SKM-1 treated with dmso at 0.1 percent for 144 hours (cell line): ENCODE results near the gene GPR39.
"Not testable (repeated sequence)": the region's sequence is repeated elsewhere in the genome, so short reads cannot be mapped to it uniquely, and the experiment has no call there.

ENCODE experiments used
- DNase-seq: peaks from one replicate; lab custom pipeline; 2025; ENCODE audit not compliant: unreplicated experiment; lab: John Stamatoyannopoulos, UW

GPR39 gene

DNA sequence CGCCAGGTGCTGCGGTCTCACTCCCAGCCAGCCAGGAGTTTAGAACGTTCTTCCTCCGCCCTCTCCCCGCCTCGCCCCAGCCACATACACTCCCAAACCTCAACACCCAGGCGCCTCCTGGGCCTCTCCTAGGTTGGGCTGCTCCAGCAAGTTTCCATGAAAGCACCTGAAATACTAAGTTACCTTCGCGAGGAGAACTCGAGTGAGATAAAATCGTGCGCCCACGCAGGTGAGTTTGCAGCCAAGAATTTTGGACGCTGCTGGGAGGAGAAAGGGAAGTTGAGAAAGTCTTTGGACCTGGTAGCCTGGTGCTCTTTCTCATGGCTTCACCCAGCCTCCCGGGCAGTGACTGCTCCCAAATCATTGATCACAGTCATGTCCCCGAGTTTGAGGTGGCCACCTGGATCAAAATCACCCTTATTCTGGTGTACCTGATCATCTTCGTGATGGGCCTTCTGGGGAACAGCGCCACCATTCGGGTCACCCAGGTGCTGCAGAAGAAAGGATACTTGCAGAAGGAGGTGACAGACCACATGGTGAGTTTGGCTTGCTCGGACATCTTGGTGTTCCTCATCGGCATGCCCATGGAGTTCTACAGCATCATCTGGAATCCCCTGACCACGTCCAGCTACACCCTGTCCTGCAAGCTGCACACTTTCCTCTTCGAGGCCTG, at the start of gene GPR39:
TSS of gene GPR39 (plus strand) at position 83 of the 673 bp plus-strand sequence.
- no peak for DNase-seq

DNA sequence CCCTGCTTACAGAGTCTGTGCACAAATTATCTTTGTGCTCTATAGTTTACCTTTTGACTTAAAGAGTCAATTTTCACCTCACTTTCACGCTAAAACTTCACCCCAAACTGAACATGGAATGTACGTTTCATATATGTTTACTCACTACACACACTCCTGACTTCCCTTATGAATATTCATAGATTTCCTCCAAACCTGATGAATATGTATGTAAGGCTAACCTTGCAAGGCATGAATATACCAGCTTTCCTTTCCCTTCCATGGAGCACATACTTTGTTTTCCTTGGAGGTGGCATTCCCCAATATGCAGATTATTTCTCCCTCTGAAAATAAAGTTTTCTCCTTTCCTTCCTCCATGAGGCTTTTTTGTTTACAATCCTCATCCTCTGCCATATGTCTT, 48.4 kb upstream of the GPR39 start:
- DNase-seq, result no peak

DNA sequence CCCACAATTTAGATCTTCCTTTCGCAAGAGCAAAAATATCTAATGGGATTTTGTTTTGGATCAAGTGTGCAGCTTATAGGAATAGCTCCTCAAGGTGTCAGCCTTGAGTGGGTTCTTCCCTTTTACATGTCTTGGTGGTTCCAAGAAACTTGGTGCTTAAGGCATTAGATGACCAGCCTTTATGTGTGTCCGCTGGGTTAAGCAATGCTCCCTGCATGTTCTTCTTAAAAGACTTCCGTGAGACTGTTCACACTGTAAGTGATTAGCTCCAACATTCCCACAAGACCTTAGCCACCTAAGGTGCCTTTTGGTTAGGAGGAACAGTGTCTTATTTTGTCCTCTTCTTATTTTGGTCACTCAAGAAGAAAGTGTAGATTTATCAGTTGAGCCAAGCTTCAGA, 44.3 kb upstream of the GPR39 start:
- DNase-seq, result peak; percentile 37

GRCh38 chr2:132373391-132374135, 43.0 kb upstream of the GPR39 start:
- DNase-seq, result no peak

- DNase-seq, result no peak
These were observed 42.5 kb upstream of the GPR39 start for GRCh38 chr2:132374151-132374550.

- no peak for DNase-seq
These were observed 42.1 kb upstream of the GPR39 start for GRCh38 chr2:132374551-132374950.

DNA sequence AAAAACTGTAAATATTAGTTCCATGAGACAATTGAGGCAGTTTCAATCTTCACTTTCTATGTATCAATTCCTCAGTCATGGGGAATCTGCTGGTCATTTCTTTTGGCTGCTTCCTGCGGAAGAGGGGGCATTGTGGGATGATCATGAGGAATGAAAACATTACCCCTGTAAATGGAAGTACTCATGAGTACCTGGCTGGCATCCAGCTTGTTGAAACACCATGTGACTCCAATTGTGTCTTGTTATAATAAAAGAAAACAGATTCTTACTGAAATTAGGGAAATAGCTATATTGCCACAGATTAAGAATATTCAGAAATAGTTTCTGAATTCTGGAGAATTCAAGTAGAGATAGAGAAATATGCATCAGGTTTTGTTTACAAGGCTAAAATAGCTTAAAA, 41.6 kb upstream of the GPR39 start:
- DNase-seq, result no peak

DNA sequence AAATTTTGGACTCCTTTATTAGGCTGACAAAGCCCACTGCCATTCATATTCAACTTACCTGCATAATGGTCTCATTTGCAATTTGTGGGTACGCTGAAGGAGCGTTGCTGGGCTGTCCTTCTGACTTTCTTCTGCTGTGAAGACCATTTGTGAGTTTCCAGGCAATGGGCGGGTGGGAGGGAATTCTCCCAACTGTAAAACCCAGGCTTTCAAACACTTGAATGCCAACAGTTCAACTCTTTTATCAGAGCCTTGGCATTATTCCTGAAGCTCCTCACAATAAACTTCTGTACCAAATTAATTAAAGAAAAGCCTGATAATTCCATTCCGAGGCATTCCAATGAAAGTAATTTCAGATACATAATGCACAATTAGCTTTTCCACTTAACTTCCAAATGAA, 35.2 kb upstream of the GPR39 start:
- DNase-seq, result no peak

DNA sequence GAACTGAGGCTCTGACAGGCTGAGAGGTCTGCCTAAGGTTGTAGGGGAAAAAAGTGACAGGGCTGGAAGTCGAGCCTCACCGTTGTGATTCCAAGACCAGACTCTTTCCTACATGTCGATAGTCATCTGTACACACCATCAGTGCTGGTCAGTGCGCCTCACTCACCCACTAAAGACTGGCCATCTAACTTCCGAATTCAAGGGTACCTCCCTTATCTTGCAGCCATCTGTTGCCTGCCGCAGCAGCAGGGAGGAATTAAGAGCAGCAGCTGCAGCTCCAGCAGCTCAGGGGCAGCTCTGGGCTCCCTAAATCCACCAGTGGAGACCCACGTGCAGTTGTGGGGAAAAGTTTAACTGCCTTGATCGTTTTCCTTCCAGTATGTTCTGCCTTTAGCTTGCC, 32.6 kb upstream of the GPR39 start:
- DNase-seq, result no peak

DNA sequence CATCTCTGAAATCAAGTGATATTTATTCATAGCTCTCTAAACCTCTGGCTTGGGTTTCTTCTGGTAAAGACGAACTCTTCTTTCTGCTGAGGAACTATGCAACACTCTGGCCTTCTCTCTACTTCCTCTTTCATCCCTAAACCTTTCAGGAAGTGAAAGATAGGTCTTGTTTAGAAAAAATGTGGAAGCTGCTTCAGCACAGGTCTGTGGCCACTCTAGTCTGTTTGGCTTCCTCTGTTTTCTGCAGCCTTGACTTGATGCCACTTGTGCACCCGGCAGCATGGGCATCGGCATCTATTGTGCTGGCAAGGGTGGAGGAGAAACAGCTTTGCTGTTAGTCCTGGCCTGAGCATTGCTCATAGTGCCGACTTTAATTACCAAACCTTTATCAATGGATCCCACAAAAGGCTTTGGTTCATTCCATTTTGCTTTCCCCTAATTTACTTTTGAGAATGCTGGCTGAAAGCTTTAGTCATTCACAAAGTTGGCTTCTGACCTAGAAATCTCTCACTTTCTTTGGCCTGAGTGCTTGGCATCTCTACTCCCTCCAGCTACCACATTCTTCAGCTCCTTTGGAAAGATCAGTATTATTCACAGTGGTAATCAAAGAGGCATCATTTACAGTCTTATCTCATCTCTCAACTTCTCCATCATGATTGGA, 32.0 kb upstream of the GPR39 start:
- DNase-seq, result peak; percentile 99

DNA sequence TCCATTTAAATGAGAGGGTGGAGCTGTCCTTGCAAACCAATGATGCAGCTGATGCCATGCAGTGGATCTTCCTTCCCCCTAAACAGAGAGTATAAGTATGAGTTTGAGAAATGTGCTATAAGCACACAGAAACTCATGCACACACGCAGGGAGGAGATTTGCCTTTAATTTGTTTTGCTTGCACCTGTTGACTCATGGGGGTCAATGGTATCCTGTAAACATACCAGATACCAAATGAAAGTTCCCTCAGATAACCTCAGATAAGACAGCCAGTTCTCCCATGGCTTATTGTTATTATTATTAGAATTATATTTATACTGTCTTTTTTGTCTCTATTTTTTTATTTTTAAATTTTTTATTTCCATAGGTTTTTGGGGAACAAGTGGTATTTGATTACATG, 29.5 kb upstream of the GPR39 start:
- DNase-seq, result no peak

DNA sequence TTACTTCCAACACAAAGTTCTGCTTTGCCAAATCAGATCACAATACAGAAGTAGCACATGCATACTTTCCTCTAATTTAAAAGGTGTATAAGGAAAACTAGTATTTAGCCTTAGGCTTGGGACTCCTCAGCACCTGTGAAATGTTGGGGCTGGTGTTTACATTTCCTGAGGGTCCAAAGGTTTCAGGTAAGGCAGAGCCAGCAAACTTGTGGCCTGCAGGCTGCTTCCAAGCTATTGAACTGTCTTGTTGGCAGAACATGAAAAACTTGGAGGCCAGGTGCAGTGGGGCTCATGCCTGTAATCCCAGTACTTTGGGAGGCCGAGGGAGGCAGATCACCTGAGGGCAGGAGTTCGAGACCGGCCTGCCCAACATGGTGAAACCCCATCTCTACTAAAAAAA, 26.5 kb upstream of the GPR39 start:
- DNase-seq, result no peak

DNA sequence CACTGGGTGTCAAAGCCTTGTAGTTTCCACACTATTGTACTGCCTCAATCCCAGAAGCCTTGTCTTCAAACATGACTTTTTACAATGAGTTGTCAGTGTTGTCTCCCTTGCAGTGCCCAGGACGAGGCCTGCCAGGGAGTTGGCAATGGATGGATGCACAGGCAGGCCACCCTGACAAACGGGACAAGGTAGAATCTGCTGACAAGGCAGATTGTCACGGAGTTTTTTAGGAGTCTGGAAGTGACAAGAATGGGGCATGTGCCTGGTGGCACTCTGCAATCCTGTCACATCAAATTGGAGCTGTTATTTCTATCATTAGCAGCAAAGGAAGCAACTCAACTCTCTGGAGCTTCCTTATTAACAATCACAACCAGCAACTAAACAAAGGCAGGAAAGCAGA, 25.2 kb upstream of the GPR39 start:
- no peak for DNase-seq

DNA sequence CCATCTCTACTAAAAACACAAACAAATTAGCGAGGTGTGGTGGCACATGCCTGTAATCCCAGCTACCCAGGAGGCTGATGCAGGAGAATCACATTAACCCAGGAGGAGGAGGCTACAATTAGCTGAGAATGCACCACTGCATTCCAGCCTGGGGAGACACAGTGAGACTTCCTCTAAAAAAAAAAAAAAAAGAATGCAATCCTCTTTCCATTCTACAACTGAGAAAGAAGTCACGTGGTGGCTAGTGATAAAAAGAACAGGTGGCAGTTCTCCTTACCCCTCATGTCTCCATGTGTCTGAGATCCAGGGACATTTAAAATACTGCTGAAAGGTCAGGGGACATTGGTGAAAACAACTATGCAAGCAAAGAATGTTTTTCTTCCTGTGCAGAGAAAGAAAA, 24.4 kb upstream of the GPR39 start:
- no peak for DNase-seq

- no peak for DNase-seq
These were observed 23.7 kb upstream of the GPR39 start for GRCh38 chr2:132392879-132393278.

GRCh38 chr2:132397042-132397441, 19.6 kb upstream of the GPR39 start:
- DNase-seq, result not testable (repeated sequence)

GRCh38 chr2:132400169-132400900, 16.3 kb upstream of the GPR39 start:
- DNase-seq, result peak; percentile 88

DNA sequence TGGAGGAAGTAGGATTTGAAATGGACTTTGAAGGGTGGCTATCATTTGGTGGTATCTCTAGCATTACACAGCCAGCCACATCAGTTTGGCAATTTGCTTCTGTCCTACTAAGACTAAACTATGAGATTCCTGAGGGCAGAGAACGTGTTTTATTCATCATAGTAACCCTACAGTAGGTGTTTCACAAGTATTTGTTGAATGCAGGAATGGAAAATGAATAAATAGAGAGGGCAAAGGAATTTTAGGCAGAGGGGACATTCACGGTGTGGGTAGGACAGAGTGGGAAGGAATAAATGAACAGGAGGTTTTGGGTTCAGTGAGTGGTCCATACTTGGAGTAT, 15.7 kb upstream of the GPR39 start:
- no peak for DNase-seq

DNA sequence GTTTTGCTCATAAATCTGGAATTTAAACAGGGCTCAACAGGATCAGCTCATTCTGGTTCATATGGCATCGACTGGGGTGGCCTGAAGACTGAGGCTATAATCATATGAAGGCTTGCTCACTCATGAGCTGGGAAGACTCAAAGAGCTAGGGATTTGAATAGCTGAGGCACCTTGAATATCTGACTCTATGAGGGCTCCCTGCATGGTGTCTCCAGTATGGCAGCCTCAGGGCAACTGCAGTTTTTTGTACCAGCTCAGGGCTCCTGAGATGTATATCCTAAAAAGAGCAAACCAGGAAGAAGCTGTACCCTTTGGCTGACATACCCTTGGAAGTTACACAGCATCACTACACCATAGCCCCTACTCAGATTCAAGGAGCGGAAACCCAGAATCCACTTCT, 15.3 kb upstream of the GPR39 start:
- DNase-seq, result no peak

- no peak for DNase-seq
These were observed 13.5 kb upstream of the GPR39 start for GRCh38 chr2:132403146-132403545.

GRCh38 chr2:132404056-132404455, 12.5 kb upstream of the GPR39 start:
- no peak for DNase-seq

DNA sequence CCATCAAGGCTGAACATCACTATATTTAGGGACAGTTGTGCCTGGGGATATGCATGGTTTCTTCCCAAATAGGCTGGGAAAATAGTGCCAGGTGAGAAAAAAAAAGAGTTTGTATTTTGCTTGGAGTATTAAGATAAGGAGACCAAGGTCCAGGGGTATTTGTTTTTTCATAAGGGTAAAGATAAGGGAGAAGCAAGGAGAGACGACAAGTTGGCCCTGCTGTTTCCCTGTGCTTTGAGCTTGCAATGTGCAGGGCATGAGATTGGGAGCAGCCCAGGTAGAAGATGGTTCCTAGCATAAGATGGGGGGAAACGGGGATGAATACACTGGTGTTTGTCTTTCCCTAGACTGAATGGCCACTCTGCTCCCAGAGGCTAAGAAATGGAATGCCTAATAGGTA, 8.8 kb upstream of the GPR39 start:
- no peak for DNase-seq
